Suprapubic skin (tissue), 3 donors: ENCODE results near the gene SLC16A12.

Source experiments
- CTCF ChIP-seq, 2 donors: fragments of 200-600 bp in 1 of 2; fragments of 450-650 bp in 1 of 2; sonication (generic) in 1 of 2; IDR thresholded peaks; one replicate each; pipeline ENCODE4 v1.5.1; 2016 to 2019; ENCODE audit warnings: antibody characterized with exemption in 2 of 2, mild to moderate bottlenecking in 1 of 2, moderate library complexity in 1 of 2
- POLR2A ChIP-seq, 2 donors: fragments of 450-650 bp; IDR thresholded peaks; one replicate each; pipeline ENCODE4 v1.6.1; 2017; ENCODE audit warnings: antibody characterized with exemption in 2 of 2, mild to moderate bottlenecking in 2 of 2, moderate library complexity in 2 of 2

- TF ChIP-seq CTCF (IDR thresholded peaks at IDR 0.05): no peak
- TF ChIP-seq POLR2A (IDR thresholded peaks at IDR 0.05): no peak
These were observed 12.9 kb downstream of the SLC16A12 start for GRCh38 chr10:89522463-89522862.
